NCI-H524 (cell line): ENCODE results near the gene DDX27.
"Not testable (repeated sequence)": the region's sequence is repeated elsewhere in the genome, so short reads cannot be mapped to it uniquely, and the experiment has no call there.

Source experiments
- DNase-seq, 2 experiments: peaks; one replicate each; lab custom pipeline; 2025; lab: John Stamatoyannopoulos, UW

Gene DDX27

DNA sequence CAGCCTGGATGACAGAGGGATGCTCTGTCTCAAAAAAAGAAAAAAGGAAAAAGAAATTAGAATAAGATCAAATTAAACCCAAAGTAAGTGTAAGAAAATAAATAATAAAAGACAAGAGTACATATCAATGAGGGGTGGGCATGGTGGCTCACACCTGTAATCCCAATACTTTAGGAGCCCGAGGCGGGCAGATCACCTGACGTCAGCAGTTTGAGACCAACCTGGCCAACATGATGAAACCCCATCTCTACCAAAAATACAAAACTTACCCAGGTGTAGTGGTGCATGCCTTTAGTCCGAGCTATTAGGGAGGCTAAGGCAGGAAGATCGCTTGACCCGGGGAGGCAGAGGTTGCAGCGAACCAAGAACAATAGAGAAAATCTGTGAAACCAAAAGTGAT is 16.2 kb upstream of the DDX27 start:
- DNase-seq = no peak

GRCh38 chr20:49203746-49204145 is 15.5 kb upstream of the DDX27 start:
- DNase-seq = no peak

- DNase-seq = peak; percentile 19 to 45
Observed at GRCh38 chr20:49207076-49207475, 12.1 kb upstream of the DDX27 start.

DNA sequence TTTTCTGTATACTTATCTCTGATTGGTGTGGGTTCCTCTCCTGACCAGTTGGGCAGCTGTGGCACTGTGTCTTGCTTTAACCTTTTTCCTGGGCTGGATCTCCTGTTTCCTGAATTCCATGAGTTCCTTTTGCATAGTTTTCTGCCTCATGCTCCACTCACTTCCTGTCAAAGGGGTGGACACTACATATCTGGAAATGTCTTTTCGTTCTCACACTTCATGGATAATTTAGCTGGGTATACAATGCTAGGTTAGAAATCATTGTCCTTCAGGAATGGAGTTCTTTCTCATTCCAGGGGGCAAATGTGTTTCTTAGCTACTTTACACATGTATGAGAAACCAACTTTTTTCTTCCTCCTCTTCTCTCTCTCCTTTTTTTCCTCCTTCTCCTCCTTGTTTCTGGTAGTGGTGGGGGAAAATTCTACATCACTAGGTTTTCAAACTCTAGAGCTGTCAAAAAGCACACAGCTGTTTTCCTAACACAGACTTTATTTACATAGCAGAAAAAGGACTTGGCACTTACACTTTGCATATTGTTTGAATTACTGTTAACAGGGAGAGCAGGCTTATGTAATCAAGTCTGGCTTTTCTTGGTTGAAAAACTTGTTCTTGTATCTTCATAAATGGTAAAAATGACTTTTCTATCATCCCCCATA is 9.0 kb upstream of the DDX27 start:
- no peak for DNase-seq

GRCh38 chr20:49210757-49211110 is 8.5 kb upstream of the DDX27 start:
- DNase-seq = no peak

DNA sequence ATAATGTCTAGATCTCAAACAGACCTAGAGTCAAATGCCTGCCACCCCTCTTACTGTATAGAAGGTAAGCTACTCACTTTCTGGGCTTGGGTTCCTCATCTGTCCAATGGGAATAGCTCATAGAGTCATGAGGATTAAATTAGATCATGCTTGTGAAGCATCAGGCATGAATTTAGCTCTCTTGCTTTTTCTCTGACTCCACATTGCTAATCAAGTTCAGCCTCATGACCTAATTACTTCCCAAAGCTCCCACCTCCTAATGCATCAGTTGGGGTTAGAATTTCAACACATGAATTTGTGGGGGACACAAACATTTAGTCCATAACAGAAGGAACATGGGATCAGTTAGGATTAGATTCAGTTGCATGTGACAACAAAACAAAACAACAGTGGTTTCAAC is 4.6 kb upstream of the DDX27 start:
- DNase-seq = no peak

- no peak for DNase-seq
Observed at GRCh38 chr20:49215232-49215631, 4.0 kb upstream of the DDX27 start.

GRCh38 chr20:49216991-49217578 is 2.1 kb upstream of the DDX27 start:
- DNase-seq = peak; percentile 81 to 82

GRCh38 chr20:49218739-49219090 is 501 bp upstream of the DDX27 start:
- not testable (repeated sequence) for DNase-seq

- DNase-seq = no peak
Observed at GRCh38 chr20:49219924-49220831, 962 bp downstream of the DDX27 start.

- DNase-seq = no peak
Observed at GRCh38 chr20:49225896-49226295, 6.7 kb downstream of the DDX27 start.

GRCh38 chr20:49228676-49229075 is 9.5 kb downstream of the DDX27 start:
- DNase-seq = peak; percentile 96 to 98

DNA sequence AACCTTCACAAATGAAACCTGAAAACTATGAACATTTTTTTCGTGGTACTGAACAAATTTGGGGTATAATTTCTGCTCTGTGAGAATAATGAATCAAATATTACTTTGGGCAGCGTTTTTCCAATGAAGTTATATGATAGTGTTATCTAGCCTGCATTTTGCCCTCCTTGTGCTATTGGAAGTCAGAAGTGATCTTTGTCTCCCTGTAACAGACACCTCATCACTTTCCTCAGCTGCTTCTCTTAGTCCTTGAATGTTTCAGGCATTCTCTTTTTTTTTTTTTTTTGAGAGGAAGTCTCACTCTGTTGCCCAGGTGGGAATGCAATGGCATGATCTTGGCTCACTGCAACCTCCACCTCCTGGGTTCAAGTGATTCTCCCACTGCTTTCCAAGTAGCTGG is 10.2 kb downstream of the DDX27 start:
- no peak for DNase-seq

DNA sequence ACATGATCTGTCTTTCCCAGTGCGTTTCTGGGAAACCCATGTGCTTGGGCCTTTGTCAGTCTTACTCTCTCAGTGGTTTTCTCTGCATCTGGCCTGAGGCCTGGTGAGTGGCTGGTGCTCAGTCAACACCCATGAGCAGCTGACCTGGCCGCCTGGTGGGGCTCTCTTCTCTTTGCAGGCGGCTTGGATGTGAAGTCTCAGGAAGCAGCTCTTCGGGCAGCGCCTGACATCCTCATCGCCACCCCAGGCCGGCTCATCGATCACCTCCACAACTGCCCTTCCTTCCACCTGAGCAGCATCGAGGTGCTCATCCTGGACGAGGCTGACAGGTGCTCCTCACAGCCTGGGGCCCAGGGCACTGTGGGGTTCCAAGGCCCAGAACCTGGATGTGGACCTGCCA is 10.8 kb downstream of the DDX27 start:
- peak in 1 of 2 experiments; percentile 30 for DNase-seq

DNA sequence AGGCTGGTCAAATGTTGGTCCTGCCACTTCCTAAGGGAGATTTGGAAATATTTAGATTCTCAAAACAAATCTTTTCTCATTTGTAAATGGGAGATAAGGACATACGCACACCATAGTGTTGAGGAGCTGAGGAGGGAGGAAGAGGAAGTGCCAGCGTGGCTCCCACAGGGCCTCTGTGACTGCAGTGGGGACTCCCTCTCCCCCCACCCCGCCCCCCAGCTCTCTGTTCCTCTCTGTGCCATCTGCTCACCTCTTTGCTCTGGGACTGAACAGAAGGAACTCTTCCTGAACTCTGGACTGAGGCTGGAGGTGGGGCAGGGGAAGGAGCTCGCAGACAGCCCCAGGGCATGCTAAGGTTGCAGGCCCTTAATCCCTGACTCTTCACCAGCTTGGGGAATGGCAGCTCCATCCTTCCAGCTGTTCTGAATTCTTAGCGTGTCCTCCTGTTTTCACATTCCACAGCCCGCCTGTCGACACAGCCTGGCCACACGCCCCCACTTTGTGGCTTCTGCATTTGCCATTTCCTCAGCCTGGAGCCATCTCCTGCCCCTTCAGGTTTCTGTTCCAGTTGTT is 11.4 kb downstream of the DDX27 start:
- DNase-seq = peak; percentile 99

- no peak for DNase-seq
Observed at GRCh38 chr20:49231471-49231870, 12.3 kb downstream of the DDX27 start.

DNA sequence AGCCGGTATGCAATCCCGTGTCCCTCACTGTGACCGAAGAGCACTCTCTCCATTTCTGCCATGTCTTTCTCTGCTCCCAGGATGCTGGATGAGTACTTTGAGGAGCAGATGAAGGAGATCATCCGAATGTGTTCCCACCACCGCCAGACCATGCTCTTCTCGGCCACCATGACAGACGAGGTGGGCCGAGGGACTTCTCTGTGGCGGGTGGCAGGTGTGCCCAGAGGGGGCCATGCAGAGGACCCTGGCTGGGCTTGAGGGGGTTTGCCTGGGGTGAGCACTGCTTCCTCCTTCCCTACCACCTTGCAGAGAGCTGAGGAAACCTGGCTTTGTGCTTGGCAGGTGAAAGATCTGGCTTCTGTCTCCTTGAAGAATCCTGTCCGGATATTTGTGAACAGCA is 14.0 kb downstream of the DDX27 start:
- DNase-seq = no peak

GRCh38 chr20:49234831-49235230 is 15.6 kb downstream of the DDX27 start:
- no peak for DNase-seq

DNA sequence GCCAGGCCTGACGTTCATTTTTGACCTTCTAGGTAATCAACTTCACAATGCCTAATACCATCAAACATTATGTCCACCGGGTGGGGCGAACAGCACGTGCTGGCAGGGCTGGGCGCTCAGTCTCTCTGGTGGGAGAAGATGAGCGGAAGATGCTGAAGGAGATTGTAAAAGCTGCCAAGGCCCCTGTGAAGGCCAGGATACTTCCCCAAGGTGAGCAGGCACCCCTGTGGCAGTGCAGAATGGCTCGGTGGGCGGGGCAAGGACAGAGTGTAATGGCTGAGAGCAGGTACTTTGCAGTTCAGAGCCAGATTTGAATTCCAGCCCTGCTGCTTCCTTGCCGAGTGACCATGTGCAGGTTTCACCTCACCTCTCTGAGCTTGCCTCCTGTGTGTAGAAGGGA is 17.1 kb downstream of the DDX27 start:
- no peak for DNase-seq

- no peak for DNase-seq
Observed at GRCh38 chr20:49237531-49237930, 18.3 kb downstream of the DDX27 start.

GRCh38 chr20:49245921-49246740 is 26.9 kb downstream of the DDX27 start:
- DNase-seq = peak; percentile 44 to 45

- DNase-seq = no peak
Observed at GRCh38 chr20:49247169-49247723, 28.0 kb downstream of the DDX27 start.
